HG03097 (cell line): ENCODE results near the gene LPIN3.

Experiments
- ATAC-seq: cut with Tn5 transposase; IDR thresholded peaks from one replicate; pipeline ENCODE4 v1.9.1; 2021; ENCODE audit not compliant: unreplicated experiment, low FRiP score

Gene LPIN3

DNA sequence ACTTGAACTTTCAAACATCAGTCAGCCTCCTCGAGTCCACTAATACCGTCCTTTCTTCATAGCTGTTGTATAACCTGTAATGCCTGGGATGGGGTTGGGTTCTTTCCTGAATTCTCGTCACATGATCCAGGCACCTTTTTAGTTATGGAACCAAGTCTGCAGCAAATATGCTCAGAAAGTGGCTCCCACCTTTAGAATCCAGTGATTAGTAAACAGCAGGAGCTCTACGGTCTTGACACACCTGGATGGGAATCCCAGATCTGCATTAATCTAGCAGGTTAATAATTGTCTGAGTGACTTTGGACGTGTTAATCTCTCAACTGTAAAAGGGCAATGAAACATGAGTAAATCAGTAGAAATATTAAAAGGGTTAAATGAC lies 22.4 kb upstream of the LPIN3 start:
- ATAC-seq = no peak

DNA sequence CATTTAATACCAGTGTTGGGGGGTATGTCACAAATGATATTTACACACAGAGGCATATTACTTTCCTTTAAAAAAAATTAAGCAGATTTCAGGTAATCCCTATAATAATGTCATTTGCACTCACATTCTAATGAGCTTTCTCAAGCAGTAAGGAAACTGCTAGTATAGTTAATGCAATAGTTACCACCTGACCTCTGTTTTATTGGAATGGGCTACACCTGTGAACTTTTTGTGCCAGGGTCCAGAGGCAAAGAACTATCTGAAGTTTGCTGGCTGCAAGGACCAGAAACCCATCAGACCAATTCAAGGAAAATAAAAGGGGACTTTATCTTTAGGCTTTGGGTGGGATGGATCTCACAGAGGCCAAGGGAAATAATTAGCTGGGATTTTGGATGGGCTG lies 20.2 kb upstream of the LPIN3 start:
- ATAC-seq = no peak

DNA sequence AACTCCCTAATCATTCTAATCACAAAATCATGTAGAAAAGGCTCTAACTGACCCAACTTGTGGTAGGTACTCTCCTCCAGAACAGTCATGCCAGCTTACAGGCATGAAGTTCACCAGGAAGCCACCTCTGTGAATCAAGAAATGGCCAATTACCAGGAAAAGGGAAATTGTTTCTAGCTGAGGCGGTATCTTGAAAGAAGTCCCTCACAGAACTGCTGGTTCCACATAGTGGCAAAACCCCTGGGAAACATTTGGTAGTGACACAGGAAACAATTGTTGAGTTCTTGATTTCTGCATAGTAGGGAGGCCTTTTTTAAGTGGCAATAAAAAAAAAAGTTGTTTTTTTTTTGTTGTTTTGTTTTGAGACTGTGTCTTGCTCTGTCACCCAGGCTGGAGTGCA lies 19.6 kb upstream of the LPIN3 start:
- ATAC-seq = no peak

DNA sequence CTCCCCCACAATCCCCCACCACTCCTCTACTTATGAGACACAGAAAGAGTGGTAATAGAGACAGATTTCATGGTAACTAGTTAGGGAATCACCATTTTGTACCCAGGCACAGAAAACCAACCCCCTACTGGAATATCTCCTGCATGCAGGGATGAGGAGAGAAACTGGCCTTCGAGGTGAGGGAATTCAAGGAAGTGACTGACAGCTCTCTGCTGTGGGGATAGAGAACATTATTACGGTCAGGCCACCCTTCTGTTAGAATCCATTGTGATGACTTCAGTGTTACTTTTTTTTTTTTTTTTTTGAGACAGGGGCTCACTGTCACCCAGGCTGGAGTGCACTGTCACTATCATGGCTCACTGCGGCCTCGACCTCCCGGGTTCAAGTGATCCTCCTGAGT lies 13.4 kb upstream of the LPIN3 start:
- ATAC-seq = no peak

DNA sequence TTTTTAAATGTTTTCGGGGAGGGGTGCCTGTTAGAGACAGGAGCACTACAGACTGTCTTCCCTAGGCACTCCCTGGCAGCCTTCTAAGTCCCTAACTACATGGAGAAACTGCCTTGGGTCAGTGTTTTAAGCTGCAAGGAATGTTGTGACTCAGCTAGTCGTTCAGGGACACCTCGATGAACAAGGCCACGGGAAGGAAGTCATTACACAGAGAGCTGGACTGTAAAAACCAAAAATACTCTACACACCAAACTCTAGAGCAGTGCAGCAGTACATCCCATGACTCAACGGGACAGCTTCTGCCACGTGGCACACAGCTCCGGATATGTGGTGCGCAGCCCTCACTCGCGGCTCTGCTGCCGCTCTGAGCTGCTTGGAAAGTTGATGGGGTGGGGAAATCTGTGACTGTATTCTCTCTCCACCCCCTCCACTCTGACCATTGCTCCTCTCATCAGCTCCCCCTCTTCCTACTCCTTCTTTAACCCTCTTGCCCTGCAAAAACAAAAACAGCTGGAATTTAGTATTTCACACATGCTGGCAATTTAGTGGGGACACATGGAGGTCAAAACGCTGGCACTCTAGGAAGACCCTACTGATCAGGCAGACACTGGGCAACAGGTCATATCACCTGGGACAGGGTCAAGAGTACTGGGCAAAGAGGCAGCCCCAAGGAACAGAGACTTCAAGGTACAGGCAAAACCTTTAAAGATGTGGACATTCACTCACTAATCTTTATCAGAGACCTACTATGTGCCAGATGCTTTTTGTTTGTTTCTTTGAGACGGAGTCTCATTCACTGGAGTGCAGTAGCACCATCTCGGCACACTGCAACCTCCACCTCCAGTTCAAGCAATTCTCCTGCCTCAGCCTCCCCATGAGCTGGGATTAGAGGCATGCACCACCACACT lies 10.9 kb upstream of the LPIN3 start:
- peak; percentile 77 for ATAC-seq

DNA sequence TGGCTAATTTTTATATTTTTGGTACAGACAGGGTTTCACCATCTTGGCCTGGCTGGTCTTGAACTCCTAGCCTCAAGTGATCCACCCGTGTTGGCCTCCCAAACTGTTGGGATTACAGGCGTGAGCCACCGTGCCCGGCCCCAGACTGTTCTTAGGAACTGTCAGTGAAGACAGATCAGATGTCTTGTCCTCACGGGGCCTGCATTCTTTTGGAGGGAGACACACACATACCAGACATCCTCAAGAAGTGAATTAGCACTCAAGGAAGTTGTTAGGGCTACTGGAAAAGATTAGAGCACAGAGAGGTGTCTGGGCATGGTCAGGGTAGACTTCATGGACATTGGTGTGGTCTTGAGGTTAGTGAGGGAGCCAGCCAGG lies 10.3 kb upstream of the LPIN3 start:
- no peak for ATAC-seq

DNA sequence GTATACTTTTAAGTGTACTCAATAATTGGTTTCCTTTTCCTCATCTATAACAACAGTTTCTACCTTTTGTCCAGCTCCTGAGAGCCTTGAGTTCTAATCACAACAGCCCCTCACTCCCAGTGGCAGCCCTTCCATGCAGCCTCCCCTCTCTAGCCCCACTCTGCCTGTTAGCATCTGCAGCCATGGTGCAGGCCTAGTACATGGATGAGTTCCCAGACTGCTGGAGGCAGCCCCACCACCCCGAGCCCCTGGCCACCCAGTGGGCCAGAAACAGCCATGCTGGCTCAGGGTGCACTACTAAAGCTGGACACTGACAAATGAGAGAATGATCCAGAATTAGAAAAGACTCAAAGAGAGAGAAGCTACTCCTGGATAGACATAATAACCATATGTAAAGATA lies 9.7 kb upstream of the LPIN3 start:
- ATAC-seq = no peak

DNA sequence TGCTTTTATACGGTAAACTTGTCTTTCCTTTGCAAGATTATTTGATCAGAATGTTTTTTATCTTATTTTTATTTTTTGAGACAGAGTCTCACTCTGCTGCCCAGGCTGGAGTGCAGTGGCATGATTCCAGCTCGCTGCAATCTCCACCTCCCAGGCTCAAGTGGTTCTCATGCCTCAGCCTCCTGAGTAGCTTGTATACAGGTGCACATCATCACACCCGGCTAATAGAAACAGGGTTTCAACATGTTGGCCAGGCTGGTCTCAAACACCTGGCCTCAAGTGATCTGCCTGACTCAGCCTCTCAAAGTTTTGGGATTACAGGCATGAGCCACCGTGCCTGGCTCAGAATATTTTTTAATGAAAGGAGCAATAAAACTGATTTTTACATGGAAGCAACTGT lies 8.9 kb upstream of the LPIN3 start:
- no peak for ATAC-seq

DNA sequence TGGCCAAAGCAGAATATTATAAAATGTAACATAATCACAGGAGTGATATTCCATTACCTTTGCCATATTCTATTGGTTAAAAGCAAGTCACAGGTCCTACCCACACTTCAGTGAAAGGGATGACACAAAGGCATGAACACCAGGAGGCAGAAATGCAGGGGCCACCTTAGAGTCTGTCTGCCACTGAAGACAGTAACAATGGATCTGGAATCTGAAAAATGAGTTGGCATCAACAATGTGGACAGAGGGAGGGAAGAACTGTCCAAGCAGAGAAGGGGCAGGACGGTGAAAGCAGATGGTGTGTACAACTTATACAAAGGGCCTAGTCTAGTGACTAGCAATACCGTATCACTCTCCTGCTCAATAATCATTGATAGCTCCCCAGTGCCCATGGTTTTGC lies 6.6 kb upstream of the LPIN3 start:
- ATAC-seq = no peak

DNA sequence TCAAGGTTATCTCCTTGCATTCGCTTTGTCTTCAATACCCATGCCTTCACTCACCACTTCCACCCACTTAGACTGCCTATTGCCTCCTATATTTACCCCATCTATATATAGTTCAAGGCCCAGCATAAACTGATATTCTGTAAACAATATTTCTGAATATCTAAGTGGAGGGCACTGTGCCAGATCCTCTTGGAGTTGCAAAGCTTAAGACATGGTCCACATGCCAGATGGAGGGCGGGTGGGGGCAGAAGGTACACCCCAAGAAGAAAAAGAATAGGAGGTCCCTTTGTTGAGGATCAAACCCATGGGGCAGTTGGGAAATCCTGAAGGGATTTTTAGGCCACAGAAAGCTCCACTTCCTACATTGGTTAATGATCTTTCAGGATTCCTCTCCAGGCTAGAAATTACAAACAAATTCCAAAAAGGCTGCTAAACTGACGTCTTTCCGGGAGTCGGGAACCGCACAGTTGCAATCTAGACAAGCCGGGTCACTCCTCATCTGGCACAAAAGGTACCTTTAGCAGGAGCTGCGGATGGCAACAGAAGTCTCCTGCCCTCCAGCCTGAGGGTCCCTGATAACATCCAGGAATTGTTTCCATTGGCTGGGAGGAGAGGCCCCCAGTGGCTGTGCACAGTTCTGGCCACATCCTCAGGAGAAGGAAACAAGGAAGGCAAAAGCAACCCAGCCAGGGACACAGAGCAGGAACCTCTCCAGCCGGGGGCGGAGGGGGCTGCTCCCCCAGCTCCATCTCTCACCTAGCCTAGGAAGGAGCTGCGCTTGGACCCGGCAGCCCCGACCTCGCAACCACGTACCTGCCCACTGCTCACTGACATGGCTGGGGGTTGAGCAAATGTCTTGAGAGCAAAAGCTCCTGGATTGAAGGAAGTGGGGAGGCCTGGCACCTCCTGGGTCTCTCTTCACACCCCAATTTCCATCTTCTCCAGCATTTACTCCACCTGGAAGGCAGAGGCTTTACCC lies 5.9 kb upstream of the LPIN3 start:
- ATAC-seq = no peak

DNA sequence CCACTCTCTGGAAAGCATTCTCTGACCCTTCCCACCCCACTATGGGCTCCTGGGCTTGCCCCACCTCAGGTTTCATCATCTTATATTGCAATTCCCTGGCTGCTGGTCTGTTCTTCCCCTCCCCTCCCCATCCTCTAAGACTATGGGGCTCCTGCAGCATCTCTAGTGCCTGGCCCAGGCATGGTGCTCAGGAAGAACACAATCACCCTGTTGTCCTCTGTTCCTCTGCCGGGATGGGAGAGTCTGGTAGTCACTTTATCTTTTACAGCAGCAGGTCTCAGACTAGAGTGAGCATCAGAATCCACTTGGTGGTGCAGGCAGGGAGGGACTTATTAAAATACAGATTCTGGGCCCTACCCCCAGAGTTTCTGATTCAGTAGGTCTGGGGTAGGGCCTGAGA lies 5.0 kb upstream of the LPIN3 start:
- ATAC-seq = no peak

DNA sequence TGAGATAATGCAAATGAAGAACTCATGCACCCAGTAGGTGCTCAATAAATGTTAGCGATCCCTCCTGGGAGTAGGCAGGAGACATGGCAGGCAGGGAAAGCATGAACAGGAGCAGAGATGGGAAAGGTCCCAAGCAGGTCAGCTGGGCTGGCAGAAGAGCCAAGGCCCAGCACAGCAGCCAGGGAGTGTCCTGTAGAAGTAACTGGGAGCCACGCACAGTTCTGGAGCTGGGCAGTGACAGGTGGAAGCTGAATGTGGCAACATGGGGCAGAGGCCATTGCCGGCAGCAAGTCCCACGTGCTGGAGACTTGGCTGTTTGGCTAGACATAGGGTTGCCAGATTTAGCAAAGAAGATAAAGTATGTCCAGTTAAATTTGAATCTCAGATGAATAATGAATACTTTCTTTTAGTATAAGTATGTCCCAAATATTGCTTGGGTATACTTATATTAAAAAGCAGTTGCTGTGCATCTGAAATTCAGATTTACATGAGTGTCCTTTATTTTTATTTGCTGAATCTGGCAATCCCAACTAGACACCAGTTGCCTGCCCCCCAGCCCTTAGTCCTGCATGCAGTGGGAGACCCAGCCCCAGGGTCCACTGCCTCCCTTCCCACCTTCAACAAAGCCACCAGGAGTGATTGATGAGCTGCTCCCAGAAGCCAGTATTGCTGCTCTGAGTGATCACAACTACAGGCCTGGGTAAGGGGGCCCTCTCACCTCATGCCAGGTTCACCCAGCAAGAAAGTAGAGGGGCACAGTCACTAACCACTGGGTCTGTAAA lies 3.7 kb upstream of the LPIN3 start:
- ATAC-seq = no peak

DNA sequence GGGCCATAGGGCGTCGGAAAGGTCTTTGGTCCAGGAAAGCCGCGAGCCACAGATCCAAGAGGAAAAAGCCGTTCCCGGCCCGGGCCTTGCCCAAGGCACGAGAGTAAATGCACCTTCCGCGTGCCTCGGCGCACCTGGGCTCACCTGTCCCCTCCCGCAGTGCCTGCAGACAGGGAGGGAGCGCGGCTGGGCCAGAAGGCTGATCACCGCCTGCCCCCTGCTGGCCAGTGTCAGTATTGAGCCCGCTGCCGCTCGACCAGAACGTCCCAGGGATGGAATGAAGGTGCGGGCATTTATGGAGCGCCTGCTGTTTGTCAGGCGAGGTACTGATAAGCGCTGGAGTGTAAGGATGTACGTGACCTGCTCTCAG lies 679 bp upstream of the LPIN3 start:
- ATAC-seq = no peak

DNA sequence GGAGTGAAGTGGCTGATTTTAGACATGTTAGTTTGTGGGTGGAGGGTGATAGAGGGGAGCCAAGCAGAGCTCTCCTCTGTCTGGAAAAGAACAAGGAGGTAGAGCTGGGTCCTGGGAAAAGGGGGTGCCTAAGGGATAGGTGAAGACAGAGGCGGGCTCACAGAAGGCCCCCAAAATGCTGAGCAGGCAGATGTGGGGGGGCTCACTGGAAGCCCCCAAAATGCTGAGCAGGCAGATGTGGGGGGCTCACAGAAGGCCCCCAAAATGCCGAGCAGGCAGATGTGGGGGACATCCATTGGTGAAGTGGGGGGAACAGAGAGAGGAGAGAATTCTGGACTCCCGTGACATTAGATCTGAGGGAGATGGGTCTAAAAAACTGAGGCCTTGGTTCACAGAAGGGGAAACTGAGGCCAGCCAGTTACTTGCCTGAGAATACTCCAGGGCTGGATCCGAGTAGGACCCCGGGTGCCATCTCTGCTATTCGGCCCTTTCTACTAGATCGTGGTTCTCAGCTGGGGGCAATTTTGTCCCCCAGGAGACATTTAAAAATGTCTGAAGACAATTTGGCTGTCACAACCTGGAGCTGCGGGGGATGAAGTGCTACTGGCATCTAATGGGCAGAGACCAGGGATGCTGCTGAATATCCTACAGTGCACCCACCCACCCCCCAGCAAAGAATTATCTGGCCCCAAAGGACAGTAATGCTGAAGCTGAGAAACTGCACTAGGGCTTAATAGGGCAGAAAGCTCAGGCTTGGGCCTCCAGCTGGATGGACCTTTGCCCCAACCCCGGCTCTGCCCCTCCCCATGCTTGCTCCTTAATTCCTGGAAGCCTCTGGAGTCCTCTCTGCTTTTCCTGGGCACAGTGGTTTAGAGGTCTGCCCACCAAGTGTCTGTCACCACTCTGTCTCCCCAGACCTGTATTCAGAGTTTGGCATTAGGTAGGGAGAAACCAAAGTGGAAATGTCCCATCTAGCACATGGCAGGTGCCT lies 2.1 kb downstream of the LPIN3 start:
- no peak for ATAC-seq

DNA sequence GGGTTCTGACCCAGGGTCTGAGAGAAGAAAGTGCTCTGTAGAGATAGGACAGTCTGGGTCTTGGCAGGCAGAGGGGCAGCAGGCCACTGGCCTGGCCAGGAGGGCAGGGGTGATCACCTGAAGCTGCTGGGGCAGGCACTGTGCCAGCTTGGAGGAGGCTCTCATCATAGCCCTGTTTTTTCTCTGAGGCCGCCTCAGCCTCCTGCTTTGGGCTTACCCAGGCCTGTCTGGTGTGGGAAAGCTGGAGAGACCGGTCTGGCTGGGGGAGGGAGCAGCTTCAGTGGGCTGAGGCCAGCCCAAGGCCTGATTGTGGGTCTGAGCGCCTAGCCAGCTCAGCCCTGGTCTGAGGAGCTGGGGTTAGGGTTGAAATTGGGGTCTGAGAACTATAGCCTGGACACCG lies 3.9 kb downstream of the LPIN3 start:
- ATAC-seq = no peak

DNA sequence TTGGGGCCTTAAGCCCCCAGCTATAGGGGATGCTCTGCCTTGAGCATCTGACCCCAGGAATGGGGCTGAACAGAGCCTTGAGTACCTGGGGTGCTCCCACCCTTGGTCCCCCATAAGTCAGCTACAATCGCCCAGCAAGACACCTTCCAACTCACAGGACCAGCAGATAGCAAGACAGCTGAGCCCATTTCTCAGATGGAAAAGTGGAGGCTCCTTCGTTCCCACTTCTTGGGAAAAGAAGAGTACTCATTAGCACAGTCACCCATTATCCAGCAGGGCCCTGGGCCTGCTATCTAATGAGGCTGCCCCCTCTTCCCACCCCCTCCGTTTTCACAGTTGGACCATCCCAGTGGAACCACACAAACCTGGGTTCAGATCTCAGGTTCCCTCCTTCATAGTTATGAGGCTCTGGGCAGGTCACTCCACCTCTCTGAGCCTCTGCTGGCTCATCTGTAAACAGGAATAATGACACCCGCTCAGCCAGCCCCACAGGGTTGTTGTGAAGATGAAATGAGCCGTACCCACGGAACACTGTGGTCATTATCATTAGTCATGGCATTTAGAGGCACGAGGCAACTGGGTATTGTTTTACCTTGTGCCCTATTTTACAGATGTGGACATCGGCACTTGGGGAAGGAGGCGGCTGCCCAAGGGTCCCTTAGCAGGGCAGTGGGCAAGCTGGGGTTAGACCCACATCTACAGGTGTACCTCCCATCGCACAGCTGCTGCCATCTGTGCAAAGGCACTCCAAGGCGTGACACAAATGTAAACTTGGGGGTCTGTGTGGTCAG lies 4.5 kb downstream of the LPIN3 start:
- ATAC-seq = no peak

DNA sequence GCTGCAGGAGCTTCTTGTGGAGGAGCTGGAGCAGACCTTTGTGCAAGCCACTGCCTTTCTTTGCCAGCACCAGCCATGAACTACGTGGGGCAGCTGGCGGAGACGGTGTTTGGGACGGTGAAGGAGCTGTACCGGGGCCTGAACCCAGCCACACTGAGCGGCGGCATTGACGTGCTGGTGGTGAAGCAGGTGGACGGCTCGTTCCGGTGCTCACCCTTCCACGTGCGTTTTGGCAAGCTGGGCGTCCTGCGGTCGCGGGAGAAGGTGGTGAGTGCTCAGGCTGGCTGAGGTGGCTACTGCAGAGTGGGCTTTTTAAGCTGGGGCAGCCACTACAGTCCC lies 5.1 kb downstream of the LPIN3 start:
- ATAC-seq = no peak

DNA sequence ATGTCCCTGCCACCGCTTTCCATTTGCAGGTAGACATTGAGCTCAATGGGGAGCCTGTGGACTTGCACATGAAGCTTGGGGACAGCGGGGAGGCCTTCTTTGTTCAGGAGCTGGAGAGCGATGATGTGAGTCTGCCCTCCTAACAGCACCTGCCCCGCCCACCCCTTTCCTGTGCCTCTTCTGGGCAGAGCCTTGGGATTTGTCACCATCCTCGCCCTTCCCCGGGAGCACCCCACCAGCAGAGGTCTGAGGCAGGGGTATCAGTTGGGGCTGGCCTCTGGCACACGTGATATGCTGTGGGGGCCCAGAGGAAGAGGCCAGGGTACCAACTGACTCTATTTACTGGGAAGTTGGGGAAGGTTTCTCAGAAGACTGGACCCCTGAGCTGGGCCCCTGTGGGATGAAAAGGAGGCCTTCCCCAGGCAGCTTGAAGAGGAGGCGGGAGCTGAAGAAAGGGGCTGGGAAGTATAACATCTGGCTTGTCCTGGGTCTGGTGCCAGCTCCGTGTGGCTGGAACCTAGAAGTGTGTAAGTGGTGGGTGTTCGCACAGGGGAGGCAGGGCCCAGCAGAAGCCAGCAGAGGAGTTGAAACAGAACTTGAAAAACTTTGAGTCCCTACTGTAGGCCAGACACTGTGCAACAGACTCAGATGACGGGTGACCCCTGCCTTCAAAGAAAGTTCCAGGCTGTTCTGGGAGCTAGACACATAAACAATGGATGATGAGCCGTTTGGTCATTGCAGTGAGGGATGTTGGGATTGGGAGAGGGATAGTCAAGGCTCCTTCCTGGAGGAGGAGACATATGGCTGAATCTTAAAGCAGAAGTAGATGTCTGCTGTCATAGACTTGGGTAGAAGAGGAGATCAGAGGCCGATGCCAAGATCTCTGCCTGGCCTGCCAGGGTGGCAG lies 7.2 kb downstream of the LPIN3 start:
- no peak for ATAC-seq
